Fibroblast of skin of right biceps (primary cell): ENCODE results near the gene ULK4.
A peak's percentile ranks its signal among the peaks of the same experiment; 100 is the strongest.
"Not testable (repeated sequence)": the region's sequence is repeated elsewhere in the genome, so short reads cannot be mapped to it uniquely, and the experiment has no call there.

ENCODE experiments used
- DNase-seq: peaks from one replicate; pipeline ENCODE4 v3.0.0-alpha.2; 2013

ULK4 gene

DNA sequence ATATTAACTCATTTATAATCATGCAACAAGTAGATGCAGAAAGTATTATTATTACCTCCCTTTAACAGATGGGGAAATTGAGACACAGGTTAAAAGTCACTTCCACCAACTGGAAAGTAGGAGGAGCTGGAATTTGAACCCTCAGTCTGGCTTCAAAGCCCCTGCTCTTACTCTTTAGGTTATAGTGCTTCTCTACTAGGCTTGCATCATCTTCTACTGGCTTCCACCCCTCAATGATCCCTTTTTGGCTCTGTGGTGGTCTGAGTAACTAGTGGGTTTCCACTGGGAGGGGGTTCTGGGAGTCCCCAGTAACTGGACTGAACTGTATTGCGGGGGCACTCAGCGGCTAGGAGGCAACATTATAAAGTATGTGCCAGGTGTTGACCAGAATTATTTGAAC, 671.6 kb downstream of the ULK4 start:
- DNase-seq, result no peak

DNA sequence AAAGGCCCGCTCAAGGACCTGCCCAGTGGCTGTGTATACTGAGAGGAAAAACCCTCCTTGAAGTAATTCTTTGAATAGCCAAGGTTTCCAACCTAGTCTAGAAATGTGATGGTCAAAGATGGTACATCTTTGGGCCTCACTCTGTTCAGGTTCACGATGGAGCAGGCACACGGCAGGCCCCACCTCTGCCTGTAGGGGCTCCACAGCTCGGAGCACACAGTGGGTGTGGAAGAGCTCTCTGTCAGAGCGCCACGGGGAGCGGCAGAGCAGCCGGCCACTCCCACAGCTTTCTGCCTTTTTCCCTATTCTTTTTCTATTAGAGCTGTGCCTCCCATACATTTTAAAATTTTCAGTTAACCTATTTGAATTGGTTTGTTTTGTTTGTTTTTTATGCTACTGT, 673.1 kb downstream of the ULK4 start:
- DNase-seq, result no peak

DNA sequence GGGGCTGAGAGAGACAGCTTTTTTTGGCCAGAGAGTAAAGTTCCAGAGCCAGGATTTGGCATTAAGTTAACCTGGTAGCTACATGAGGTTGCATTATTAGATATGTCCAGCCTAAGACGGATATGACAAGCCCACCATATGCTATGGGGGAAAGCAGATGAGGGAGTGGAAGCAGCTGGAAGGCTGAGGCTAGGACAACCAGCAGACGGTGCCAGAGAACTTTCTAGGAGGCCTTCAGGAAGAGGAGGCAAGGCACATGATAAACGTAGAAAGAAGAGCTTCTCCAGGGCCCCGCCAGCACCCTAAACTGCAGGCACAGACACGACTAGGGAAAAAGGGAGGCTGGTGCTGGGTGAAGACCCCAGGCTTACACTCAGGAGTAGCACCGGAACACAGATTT, 675.6 kb downstream of the ULK4 start:
- DNase-seq, result no peak

DNA sequence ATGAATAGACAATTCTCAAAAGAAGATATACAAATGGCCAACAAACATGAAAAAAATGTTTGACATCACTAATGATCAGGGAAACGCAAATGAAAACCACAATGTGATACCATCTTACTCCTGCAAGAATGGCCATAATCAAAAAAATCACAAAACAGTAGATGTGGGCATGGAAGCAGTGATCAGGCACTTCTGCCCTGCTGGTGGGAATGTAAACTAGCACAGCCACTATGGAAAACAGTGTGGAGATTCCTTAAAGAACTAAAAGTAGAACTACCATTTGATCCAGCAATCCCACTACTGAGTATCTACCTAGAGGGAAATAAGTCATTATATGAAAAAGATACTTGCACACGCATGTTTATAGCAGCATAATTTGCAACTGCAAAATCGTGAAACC, 677.0 kb downstream of the ULK4 start:
- not testable (repeated sequence) for DNase-seq

DNA sequence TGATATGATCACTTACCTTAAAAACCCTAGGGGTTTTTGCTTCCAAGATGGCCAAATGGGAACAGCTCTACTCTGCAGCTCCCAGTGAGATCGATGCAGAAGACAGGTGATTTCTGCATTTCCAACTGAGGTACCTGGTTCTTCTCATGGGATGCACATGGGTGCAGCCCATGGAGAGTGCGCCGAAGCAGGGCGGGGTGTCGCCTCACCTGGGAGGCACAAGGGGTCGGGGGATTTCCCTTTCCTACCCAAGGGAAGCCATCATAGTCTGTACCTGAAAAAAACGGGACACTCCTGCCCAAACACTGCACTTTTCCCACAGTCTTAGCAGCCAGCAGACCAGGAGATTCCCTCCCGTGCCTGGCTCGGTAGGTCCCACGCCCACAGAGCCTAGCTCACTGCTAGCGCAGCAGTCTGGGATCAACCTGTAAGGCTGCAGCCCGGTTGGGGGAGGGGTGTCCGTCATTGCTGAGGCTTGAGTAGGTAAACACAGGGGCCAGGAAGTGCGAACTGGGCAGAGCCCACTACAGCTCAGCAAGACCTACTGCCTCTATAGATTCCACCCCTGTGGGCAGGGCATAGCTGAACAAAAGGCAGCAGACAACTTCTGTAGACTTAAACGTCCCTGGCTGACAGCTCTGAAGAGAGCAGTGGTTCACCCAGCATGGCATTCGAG, 684.0 kb downstream of the ULK4 start:
- no peak for DNase-seq

DNA sequence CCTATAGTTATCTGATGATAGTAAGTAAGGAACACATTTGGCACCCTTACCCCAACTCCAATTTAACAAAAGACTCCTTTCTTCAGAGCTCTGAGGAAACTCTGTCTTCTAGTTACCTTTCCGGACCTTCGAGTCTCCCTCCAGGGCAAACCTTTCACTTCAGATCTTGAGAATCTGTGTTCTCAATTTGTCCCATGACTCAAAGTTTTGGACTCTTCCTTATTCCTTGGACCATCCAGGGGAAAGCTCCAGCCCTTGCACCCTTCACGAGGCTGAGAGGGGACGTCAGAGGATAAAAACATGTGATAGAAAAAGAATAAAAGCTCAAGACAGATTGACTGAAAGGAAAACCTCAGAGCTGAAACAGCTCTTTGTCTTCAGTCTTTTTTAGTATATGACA, 685.7 kb downstream of the ULK4 start:
- DNase-seq, result no peak

DNA sequence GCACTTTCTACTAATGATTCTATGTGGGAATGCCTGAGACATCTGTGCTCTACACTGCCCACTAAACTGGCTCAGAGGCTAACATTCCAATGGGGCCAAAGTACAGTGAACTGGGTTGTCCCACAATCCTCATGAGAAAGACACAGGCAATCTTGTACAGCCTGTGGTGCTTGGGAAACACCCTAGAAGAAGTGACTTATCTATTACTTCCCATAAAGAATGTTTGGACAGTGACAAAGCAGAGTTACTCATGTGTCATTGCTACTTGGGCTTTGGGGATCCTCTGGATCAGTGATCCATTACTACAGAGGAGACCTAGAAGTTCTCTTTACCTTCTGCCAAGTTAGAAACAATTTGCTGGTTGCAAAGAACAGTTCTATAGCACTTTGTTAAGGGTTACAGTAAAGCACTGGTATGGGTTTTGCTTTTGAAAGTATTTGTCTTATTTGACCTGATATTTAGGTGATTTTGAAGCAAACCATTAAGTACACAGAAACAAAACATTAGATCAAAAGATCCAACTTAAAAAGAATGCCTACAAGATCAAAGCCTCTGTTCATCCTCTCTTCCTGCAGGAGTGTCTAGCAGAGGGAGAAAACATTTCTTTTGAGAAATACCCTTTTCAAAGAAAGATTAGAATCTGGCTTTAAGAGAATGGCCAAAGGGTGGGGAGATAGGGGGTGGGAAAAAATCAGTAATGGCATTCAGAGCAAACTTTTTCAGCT, 686.8 kb downstream of the ULK4 start:
- DNase-seq, result peak; percentile 73

DNA sequence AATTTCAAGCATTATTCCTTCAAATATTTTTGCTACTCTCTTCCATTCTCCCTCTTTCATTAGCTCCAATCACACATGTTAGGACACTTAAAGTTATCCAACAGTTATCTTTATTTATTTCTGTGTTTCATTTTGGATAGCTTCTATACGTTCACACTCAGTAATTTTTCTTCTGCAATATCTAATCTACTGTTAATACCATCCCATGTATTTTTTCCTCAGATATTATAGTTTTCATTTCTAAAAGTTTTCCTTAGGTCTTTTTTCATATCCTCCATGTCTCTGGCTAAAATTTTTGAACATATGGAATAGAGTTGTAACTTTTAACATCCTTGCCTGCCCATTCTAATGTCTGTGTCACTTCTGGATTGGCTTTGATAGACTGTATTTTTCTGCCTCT, 689.2 kb downstream of the ULK4 start:
- no peak for DNase-seq

DNA sequence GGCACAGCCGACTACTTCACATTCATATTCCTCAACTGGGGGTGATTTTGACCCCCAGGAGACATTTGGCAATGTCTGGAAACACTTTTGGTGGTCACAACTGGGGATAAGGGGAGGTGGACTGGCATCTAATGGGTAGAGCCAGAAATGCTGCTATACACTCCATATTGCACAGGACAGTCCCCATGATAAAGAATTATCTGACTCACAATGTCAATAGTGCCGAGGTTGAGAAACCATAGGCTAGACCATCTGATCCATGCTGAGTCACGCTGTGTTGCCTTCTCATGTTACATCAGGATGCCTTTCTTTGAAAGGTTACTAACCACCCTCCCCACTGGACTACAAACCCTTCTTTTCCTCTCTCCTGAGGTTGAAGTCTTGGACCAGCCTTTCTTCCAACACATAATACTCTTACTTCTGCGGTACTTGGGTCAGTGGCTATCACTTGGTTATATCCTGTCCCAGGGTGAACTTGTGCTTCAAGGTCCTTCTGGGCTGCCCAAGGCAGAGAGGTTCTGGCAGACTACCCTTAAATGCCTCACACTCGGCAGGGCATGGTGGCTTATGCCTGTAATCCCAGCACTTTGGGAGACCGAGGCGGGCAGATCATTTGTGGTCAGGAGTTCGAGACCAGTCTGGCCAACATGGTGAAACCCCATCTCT, 693.8 kb downstream of the ULK4 start:
- DNase-seq, result peak; percentile 97

DNA sequence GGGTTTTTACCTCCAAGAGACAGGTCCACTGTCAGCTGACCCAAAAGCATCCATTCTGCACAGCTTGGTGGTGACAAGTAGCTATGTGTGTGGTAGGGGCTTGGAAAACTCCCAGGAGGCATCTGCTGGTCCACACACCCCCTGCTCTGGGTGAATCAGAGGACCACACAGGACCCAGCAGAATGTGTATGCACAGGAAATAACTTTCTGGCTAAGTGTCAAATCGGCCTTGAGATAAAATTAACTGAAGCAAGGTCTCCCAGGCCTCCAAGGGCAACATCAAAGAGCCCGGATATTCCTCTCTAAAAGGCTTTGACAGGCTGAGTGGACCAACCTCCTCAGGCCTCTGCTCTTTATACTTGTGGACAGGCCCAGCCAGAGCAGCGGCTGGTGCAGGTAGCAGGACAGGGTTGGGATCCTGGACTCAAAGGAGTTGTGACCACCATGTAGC, 696.1 kb downstream of the ULK4 start:
- DNase-seq, result peak; percentile 98

DNA sequence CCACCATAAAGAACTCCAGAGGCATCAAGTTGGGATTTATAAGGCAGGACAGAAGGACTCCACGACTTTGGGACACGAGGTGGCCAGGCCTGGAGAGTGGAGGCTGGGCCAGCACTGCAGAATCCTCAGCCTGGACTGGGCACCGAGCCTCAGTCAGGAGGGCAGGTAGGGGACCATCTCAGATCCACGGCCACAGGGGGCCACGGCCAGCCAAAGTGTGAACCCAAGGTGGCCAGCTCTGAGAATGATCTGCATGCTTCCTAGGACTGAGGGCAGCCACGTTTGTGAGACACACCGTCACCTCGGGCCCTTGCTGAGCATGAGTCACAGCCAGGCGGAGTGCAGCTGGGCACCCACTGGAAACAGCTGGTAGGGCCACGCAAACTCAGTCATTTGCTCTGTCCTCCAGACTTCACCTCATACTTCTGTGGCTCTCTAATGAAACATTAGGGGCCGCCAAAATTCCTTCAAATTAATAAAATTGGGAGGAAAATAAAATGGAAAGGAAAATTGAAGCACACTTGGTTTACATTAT, 696.8 kb downstream of the ULK4 start:
- peak; percentile 55 for DNase-seq

DNA sequence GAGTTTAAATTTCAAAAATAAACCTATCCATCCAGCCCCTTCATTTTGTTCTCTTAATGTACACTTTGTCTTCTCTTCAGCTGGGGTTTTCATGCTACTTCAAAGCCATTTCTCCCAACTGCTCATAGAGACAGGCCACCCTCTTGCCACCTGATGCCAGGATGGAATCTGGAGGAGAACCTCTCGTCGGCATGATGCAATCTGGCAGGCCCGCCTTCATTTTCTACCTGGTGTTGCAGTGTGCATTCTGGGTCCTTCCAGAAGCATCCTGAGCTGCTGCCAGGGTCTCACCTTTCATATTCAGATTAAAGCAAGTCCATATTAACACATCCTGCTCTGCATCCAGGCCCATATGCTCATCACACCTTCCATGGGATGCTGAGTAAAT, 701.8 kb downstream of the ULK4 start:
- DNase-seq, result no peak

DNA sequence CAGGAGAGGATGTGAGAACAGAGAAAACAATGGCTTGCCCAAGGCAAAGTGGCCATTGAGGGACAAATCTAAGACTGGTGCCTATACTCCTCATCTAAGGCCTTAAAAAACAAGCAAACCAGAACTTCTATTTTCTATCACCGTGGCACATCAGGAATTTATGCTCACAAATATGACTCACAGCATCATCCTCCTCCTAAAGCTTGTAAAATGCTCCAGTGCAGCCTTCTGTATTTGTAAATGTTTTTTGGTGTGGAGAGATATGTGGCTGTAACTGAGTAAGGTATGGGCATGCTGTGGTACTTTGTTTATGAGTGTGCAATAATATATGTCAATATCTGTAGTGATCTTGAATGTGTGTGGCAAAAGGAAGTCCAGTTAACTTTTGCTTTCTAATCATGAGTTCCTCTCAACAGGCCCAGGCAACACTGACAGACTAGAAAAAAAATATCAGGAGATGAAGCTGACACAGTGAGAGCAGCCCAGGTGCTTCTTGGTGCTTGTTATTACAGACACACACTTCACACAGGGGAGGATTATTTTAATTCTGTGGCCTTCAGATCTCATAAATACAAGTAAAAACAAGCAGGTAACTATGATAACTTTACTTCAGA, 702.3 kb downstream of the ULK4 start:
- peak; percentile 49 for DNase-seq

DNA sequence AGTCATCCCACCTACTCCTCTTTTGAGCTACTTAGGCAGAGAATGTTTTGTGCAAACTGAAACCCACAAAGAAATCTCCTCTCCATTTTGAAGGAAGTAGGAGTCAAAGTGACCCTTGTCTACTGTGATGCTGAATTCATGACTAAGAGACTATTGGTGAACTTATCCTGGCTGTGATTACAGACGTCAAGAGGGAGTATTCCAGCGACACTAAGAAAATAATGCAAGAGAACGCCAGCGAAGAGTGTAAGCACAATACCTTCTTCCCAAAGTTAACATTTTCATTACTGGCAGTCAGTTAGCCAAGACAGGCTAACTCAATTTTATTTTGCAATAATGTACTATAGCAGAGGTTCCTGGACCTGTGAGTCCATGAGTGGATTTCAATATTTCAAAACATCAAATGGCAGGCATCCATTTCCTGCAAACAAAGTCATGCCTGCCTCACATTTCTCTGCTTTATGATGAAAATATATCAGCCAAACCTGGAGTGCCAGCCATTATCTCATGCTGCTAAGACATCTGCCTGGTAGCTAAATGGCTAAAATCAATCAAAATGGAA, 703.6 kb downstream of the ULK4 start:
- no peak for DNase-seq

DNA sequence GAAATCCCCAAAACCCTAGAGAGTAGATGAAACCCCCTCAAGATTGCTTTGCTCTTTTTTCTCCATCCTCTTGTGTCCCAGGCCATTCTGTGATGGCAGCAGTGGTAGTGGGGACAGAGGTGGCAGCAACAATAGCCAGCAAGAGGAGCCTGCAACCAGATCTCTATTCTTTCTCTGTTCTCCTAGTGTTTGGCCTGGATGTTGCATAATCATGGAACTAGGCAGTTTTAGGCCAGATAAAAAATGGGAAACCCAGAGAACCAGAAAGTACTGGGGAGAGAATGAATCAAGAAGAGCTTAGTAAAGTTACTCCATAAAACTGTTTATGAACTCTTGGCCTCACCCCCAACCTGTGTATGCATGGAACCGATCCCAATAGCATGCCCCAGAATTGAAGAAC, 710.3 kb downstream of the ULK4 start:
- no peak for DNase-seq

DNA sequence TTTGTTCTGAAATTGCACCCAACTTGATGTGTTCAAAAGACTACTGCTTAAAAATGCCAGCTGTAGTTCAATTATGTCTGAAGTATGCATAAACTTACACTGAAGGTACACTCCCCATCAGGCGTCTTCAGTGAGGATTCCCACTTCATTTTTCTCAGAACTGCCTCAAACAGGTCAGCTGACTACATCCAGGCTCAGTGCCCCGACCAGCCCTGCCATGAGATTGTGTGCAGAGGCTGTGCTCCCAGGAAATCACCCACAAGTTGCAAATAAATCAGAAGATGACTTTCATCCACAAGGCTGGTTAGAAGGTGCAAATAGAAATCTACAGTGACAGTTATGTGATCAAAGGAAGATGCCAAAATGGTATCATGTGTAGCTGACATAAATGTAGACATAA, 711.1 kb downstream of the ULK4 start:
- DNase-seq, result no peak

DNA sequence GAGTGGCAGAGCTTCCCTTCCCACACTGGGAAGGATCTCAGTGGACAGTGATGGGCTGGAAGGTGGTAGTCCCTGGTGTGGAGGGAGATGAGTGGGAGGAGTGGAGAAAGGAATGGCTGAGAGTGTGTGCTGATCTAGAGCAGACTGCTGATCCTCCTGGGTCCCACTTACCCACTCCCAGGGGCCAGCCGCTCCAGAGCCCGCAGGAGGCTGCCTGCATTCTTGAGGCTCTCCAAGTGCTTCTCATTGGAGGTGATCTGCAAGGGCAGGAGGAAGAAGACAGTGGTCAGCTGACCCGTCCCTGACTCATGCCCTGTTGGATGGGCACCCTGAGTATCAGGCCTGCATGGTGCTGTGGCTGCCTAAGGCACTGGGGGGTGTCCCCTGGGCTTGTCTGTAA, 712.6 kb downstream of the ULK4 start:
- DNase-seq, result no peak

DNA sequence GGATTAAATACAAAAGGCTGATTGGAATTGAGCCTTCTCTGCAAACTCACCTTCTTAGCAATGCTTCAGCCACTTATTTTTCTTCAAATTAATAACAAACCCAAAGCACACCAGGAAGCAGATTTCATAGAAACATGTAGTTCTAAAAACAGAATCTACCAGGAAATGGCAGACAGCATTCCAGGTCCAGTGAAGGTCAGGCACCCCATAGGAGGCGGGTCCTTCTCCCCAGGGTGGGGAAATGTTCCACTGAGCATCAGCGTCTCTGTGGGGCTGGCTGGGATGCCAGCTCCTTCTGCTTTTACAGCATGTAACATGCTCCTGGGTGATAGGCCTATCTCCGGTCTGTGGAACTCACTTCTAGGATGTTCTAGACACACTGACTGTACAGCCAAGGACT, 713.4 kb downstream of the ULK4 start:
- DNase-seq, result no peak

DNA sequence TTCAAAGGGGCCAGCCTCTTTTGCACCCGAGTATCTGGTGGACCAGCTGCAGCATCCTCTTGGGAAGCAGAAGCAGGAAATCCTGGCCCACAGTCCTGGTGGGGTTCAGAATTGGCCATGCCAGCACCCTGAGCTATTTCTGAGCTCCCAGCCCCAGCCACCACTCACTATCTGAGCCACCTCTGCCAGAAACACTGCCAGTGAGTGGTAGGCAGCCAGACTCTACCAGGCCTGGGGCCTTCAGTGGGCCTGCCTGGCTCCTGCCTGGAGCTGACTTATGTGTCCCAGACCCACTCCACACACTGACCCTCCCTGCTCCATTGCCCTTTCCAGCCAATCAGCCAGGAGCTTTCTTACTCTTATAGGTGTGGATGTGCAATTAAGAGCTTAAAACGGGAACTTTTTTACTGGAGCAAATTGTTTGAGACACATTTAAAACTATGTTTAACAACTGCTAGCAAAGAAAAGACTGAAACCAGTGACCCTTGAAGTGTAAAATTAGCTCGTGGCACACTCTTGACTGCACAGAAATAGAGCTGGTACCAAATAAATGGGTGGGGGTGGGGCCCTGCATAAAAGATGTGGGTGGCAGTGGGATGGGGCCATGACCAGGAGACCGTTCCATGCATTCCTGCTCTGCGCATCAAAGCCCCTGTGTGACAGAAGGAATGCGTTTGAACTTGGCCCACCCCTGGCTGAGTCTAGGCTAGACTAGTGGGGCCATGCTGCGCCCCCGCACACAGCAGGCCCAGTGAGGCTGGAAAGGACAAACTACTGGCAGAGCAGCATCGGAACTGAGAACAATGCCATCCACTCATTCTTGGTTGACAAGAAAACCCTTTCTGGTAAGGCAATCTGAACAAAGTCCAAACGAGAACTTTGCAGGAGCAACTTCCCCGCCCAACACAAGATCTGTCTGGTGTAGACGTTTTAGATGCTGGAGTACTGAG, 714.6 kb downstream of the ULK4 start:
- peak; percentile 44 for DNase-seq

DNA sequence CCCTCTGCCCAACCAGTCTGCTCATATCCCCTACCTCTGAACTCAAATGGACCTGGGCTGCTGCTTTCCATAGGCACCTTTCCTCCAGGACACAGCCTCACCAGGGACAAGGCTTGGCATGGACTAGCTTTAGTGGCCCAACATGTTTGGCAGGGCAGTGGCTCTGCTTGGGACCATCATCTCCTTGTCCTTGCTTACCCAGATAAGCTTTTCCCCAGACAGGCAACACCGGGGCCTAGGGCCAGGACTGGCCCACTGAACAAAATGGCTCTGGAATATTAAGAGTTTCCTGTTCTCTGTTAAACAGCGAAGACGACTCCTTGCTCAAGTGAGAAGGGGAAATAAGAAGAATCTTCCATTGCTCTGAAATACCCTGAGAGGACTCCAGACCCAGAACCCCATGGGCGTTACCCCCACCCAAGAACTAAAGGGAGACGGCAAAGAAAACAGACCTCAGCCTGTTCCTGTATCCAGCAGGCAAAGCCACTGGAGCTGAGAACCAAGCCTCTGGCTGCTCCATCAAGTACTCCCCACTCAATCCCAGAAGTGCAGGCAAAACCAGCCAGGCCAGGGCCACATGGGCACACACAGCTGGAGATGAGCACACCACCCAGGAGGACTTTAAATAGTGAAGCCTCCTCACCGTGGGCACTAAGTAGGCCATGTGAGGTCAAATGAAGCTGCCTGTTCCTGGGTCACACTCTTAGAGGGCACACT, 717.1 kb downstream of the ULK4 start:
- no peak for DNase-seq

DNA sequence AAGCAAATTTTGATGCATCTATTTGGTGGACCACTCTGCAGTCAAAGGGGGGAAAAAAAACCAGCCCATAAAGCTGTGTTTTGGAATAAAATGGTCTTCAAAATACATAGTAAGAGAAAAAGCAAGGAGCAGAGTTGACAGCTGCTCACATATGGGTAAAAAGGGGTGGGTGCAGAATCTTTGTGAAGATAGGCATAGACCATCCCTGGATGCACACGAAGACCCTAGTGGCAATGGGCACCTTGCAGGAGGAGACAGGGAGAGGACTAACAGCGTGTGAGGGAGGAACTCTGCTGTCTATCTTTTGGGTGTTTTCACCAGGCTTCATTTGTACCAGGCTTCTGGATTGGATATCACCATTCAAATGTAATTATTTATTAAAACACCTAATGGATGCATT, 718.7 kb downstream of the ULK4 start:
- DNase-seq, result no peak
